OCI-LY3 (cell line): ENCODE results near the gene CERT1.

ENCODE experiments used
- H2AFZ ChIP-seq: fragments of 200-600, 300-600 bp; shearing (Covaris generic); 2 replicates; pipeline ENCODE4 v1.6.0; 2014; ENCODE audit warnings: antibody characterized with exemption, low read depth, low read length
- H3K27ac ChIP-seq: fragments of 200-600, 300-600 bp; sonication (generic); 2 replicates; pipeline ENCODE4 v1.5.1; 2014; ENCODE audit warnings: mild to moderate bottlenecking, low read length, moderate library complexity, mixed read lengths
- H3K27me3 ChIP-seq: fragments of 200-600, 300-600 bp; sonication (generic); 2 replicates; pipeline ENCODE4 v1.6.1; 2014; ENCODE audit warnings: low read depth, low read length, mixed read lengths
- H3K36me3 ChIP-seq: fragments of 200-600, 300-600 bp; sonication (generic); replicated peaks from 2 replicates; pipeline ENCODE3; 2014; ENCODE audit warnings: low read depth, low read length, mixed read lengths
- H3K4me1 ChIP-seq: fragments of 300-600, 200-600 bp; sonication (generic); 2 replicates; pipeline ENCODE4 v1.6.1; 2014; ENCODE audit warnings: low read length, mixed read lengths
- H3K4me2 ChIP-seq: fragments of 200-600, 300-600 bp; sonication (generic); 2 replicates; pipeline ENCODE4 v1.6.1; 2014; ENCODE audit warnings: low read length, mixed read lengths
- H3K4me3 ChIP-seq: fragments of 300-600, 200-600 bp; sonication (generic); 2 replicates; pipeline ENCODE4 v1.5.1; 2014; ENCODE audit warnings: antibody characterized with exemption, mild to moderate bottlenecking, low read length, moderate library complexity
- H3K79me2 ChIP-seq: fragments of 300-600, 200-600 bp; shearing (Covaris generic); 2 replicates; pipeline ENCODE4 v1.6.1; 2014; ENCODE audit warnings: mild to moderate bottlenecking, low read length, mixed read lengths
- H3K9ac ChIP-seq: fragments of 300-600, 200-600 bp; shearing (Covaris generic); 2 replicates; pipeline ENCODE4 v1.6.0; 2014; ENCODE audit warnings: mild to moderate bottlenecking, low read length, moderate library complexity
- H3K9me3 ChIP-seq: fragments of 200-600, 300-600 bp; shearing (Covaris generic); 2 replicates; pipeline ENCODE4 v1.6.1; 2014; ENCODE audit warnings: low read length, mixed read lengths; ENCODE audit not compliant: insufficient read depth
- H4K20me1 ChIP-seq: fragments of 200-600, 300-600 bp; sonication (generic); 2 replicates; pipeline ENCODE4 v1.6.1; 2016; ENCODE audit warnings: low read length, mixed read lengths; ENCODE audit not compliant: insufficient read depth
- EZH2phosphoT487 ChIP-seq: fragments of 200-600 bp; shearing (Covaris generic); IDR thresholded peaks from 2 replicates; pipeline ENCODE4 v1.6.1; 2018; ENCODE audit warnings: antibody characterized with exemption, mixed run types, low read depth
- TF ChIP-seq, protein P1 (sequence below): fragments of 200-600, 300-600 bp; sonication (generic); IDR thresholded peaks from 2 replicates; pipeline ENCODE4 v1.5.1; 2014; ENCODE audit warnings: antibody characterized with exemption, low read length, low read depth

The CERT1 gene

DNA sequence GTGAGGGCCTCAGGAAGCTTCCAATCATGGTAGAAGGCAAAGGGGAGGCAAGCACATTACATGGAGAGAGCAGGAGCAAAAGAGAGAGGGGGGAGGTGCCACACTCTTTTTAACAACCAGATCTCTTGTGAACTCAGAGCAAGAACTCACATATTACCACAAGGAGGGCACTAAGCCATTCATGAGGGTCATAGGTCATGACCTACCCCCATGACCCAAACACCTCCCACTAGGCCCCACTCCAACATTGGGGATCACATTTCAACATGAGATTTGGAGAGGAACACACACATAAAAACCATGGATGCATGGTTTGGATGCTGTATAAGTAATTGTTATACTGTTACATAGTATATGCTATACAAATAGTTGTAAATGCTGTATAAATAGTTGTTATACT lies 17.8 kb upstream of the CERT1 start:
- Histone ChIP-seq H3K9me3 (no peaks in the 10 kb centered on the region), H3K4me1 (peaks cover 29% of the 10 kb centered on the region), H3K27ac (no peak overlapping the region), H2AFZ (no peak overlapping the region), H3K27me3 (no peaks in the 10 kb centered on the region), H3K4me2 (no peak overlapping the region), H3K79me2 (peaks cover 39% of the 10 kb centered on the region), H3K36me3 (peaks cover 5% of the 10 kb centered on the region), H3K9ac (no peak overlapping the region), H3K4me3 (no peak overlapping the region), H4K20me1 (no peaks in the 10 kb centered on the region)
- TF ChIP-seq, protein P1, sequence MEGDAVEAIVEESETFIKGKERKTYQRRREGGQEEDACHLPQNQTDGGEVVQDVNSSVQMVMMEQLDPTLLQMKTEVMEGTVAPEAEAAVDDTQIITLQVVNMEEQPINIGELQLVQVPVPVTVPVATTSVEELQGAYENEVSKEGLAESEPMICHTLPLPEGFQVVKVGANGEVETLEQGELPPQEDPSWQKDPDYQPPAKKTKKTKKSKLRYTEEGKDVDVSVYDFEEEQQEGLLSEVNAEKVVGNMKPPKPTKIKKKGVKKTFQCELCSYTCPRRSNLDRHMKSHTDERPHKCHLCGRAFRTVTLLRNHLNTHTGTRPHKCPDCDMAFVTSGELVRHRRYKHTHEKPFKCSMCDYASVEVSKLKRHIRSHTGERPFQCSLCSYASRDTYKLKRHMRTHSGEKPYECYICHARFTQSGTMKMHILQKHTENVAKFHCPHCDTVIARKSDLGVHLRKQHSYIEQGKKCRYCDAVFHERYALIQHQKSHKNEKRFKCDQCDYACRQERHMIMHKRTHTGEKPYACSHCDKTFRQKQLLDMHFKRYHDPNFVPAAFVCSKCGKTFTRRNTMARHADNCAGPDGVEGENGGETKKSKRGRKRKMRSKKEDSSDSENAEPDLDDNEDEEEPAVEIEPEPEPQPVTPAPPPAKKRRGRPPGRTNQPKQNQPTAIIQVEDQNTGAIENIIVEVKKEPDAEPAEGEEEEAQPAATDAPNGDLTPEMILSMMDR, result no peak
- TF ChIP-seq EZH2phosphoT487, result no peak

DNA sequence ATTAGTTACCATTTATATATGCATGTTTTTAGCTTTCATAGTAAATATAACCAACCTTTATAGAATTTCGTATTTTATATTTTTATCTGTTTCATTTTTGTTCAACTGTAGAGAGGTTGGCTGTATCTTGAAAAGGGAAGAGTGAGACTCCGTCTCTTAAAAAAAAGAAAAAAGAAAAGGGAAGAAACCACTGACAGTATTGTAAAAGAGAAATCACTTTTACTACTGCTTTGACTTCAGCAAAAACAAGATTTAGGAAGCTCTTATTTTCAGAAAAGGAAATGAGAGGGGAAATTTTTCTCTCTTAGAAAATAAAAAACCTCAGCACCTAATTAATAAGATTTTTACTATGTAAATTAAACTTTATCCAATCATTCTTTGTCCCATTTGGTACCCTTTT lies 14.6 kb upstream of the CERT1 start:
- TF ChIP-seq, protein P1, result no peak
- TF ChIP-seq EZH2phosphoT487, result no peak

DNA sequence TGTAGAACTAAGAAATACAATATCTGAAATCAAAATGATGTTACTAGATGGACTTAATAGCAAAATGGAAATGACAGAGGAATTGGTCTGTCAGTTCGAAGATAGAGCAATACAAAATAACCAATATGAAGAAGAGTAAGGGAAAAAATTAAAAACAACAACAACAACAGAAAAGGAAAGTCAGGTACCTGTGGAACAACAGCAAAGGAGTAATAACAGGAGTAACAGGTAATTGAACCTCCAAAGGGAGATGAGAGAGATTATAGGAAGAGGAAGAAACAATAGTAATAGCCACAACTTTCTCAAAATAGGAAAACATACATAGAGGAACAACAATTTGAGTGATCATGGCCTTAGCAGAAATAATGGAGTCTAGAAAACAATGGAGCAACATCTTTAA lies 13.9 kb upstream of the CERT1 start:
- Histone ChIP-seq H3K36me3 (peaks cover 27% of the 10 kb centered on the region), H3K4me2 (peak overlapping the region; percentile 69), H3K4me1 (peaks cover 37% of the 10 kb centered on the region), H3K4me3 (peak overlapping the region; percentile 51), H3K27me3 (no peaks in the 10 kb centered on the region), H3K9me3 (peaks cover 17% of the 10 kb centered on the region; the same call in 1 of the 2 replicates), H2AFZ (no peak overlapping the region), H3K27ac (peak overlapping the region; percentile 90), H4K20me1 (peaks cover 4% of the 10 kb centered on the region; the same call in 1 of the 2 replicates), H3K79me2 (peaks cover 53% of the 10 kb centered on the region), H3K9ac (peak overlapping the region; percentile 44)
- TF ChIP-seq, protein P1, result no peak
- TF ChIP-seq EZH2phosphoT487, result no peak

More for the DNA sequence above, 14.6 kb upstream of the CERT1 start:
- H2AFZ ChIP-seq, result no peak overlapping the region
- peak overlapping the region; percentile 44 for H3K9ac ChIP-seq
- peak overlapping the region; percentile 90 for H3K27ac ChIP-seq
- peaks cover 46% of the 10 kb centered on the region for H3K79me2 ChIP-seq
- H3K4me2 ChIP-seq, result peak overlapping the region; percentile 69
- peaks cover 37% of the 10 kb centered on the region for H3K4me1 ChIP-seq
- peaks cover 20% of the 10 kb centered on the region for H3K36me3 ChIP-seq
- peaks cover 13% of the 10 kb centered on the region; the same call in 1 of the 2 replicates for H3K9me3 ChIP-seq
- H3K4me3 ChIP-seq, result peak overlapping the region; percentile 51
- peaks cover 4% of the 10 kb centered on the region; the same call in 1 of the 2 replicates for H4K20me1 ChIP-seq
- H3K27me3 ChIP-seq, result no peaks in the 10 kb centered on the region

DNA sequence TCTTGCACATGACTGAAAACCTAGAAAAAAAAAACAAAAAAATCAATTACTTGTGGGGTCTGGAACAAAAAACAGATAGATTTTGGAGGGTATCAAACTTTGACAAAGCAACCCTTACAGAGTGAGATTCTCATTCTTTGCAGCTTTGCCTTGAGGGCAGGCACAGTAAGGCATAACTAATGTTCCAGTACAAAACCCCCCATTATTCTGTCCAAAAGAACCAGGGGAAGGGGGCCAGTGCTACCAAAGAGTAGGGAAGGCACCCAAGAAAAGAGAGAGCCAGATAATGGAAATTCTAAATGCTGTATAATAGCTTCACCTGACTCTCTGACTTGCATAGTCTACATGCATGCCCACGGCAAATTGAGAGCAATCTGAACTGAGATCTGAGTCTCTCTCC lies 13.2 kb upstream of the CERT1 start:
- H3K9ac ChIP-seq, result peak overlapping the region; percentile 44; the same call in 1 of the 2 replicates
- TF ChIP-seq, protein P1, result no peak
- no peak for TF ChIP-seq EZH2phosphoT487
- H3K79me2 ChIP-seq, result peaks cover 60% of the 10 kb centered on the region
- H4K20me1 ChIP-seq, result peaks cover 4% of the 10 kb centered on the region; the same call in 1 of the 2 replicates
- H3K4me2 ChIP-seq, result peak overlapping the region; percentile 69
- H3K9me3 ChIP-seq, result peaks cover 18% of the 10 kb centered on the region; the same call in 1 of the 2 replicates
- H3K4me1 ChIP-seq, result peaks cover 37% of the 10 kb centered on the region
- H2AFZ ChIP-seq, result no peak overlapping the region
- H3K36me3 ChIP-seq, result peaks cover 33% of the 10 kb centered on the region
- H3K27ac ChIP-seq, result peak overlapping the region; percentile 90
- H3K4me3 ChIP-seq, result peak overlapping the region; percentile 51
- H3K27me3 ChIP-seq, result no peaks in the 10 kb centered on the region
